NCI-H1930 (cell line): ENCODE measurements around the gene EXTL1.
A peak's percentile ranks its signal among the peaks of the same experiment; 100 is the strongest.

Source experiments
- DNase-seq, 2 experiments: peaks; one replicate each; lab custom pipeline; 2025; lab: John Stamatoyannopoulos, UW

Gene EXTL1

DNA sequence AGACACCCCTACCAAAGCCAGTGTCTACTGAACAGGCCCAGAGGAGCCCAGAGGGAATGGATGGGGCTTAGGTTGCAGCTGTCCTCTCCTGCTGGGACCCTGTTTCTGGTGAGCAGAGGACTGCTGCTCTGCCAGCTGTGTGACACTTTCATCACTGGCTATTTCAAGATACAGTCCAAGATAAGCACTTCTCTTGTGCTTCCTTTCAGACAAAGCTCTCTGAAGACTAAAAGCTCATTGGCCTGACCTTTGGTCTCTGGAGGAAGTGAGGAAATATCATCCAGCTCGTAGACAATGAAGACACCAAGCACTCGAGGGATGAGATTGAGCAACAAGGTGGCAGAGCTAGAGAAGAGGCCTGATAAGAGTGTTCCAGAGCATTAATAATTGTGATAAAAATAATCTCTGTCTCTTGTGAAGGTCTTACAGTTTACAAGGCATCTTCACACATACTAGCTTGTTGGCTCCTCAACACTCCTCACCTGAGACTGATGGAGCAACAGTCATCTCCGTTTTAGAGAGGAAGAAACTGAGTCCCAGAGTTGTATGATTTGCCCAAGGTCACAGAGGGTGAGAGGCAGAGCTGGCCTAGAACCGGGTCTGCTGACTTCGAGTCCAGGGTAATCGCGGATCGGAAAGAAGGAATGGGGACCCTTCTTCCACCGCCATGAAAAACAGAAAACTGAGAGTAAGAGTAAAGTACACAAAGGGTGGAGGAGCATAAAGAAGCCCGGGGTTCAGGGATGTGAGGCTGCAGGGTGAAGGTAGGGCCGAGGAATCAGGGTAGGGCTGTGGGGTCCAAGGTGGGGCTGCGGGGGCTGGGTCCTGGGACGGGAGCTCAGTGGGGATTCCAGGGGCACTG, 24.4 kb upstream of the EXTL1 start:
- no peak for DNase-seq

DNA sequence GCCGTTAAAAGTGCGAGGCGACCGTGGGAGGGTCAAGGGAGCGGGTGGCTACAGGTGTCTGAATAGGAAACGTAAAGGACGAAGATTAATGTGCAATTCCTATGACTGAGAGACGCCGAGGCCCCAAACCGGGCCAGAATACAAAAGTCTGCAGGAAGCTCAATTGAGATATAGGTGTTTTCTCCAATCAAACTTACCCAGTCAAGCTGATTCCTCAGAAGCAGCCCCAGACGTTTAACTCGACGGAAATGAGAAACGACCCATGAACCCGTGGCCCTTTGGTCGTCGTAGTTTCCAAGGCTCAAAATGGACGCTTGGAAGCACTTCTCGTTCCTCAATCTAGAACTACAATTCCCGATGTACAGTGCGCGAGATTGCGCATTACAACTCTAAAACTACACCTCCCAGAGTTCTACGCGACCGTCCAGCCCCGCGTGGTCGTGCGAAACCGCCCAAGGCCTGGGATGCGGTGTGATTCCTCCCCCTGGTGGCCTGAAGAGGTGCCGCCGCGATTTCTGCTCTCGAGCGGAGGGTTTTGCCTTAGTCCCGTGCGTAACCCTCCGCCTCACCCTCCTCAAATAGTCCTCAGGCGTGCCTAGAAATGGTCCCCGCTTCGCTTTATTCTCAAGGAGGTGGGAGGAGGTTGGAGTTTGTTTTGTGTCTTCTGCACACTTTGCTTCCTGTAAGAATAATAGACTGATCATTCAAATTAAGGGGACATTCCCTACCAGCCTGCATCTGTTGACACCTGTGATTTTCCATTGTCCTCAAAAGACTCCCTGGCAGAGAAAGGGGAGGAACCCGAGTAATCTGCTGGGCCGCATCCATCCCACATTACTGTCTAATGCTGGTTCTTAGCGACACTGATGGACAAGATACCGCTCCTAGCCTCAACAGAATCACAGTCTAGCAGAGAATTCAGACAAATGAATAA, 23.5 kb upstream of the EXTL1 start, which contains the start of gene PAFAH2:
PAFAH2 (minus strand) TSS at position 236 of the 934 bp plus-strand sequence. CDS start 7,247 bp downstream, outside the sequence.
- DNase-seq: peak; percentile 97 to 99

DNA sequence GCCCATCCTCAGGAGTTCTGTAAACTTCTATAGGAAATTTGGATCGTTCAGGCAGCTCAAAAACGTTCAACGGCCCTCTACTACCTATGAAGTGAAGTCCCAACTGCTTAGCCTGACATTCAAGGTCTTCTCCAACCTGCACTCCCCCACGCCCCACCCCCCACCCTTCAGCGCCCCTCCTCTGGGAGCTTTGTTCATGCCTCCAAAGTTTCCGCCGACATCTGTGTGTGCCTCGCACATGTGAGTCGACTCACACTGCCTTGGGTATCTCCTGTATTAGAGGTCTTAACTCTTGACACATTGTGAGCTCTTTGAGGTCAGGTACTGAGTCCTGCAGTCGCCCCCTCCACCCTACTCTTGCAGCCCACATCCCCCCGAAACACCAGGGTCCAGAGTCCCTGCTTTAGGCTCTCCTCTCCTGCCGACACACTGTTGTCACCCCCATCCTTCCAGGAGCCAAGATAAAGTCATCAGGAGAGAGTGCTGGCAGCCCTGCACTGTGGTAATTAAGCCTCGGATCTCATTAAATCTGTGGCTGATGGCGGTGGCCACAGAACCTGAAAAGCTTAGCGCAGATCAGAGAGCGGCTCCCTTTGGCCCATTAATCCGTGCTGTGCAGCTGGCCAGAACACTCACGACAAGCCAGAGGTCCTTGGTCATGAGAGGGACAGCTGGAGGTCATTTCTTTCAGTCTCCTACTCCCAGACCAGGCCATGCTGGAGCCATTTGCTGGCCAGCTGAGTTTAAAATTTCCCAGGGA, 22.4 kb upstream of the EXTL1 start:
- no peak for DNase-seq

DNA sequence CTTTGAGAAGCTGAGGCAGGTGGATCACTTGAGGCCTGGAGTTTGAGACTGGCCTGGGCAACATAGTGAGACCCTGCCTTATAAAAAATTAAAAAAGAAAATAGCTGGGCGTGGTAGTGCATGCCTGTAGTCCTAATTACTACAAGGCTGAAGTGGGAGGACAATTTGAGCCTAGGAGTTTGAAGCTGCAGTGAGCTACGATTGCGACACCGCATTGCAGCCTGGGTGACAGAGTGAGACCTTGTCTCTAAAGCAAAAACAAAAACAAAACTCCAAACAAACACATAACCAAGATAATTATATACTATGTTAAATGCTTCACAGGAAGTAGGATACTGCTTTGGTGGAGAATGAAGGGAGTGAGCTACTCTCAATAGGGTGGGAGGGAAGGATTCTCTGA, 18.3 kb upstream of the EXTL1 start:
- DNase-seq: no peak

DNA sequence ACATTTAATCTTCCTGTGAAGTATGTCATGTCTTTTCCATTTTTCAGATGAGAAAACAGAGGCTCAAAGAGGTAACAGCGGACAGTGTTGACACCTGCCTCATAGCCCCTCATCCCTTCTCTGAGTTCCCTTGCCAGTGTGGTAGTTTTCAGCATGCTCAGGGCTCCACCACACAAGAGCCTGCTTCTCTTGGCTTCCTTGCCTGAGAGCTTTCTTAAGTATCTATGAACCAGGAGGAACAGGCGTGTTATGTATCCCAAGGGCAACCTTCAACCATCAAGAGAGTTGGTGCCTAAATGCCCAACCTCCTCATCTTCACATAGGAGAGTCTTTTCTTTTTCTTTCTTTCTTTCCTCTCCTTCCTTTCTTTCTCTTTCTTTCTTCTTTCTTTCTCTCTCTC, 17.8 kb upstream of the EXTL1 start:
- DNase-seq: no peak

DNA sequence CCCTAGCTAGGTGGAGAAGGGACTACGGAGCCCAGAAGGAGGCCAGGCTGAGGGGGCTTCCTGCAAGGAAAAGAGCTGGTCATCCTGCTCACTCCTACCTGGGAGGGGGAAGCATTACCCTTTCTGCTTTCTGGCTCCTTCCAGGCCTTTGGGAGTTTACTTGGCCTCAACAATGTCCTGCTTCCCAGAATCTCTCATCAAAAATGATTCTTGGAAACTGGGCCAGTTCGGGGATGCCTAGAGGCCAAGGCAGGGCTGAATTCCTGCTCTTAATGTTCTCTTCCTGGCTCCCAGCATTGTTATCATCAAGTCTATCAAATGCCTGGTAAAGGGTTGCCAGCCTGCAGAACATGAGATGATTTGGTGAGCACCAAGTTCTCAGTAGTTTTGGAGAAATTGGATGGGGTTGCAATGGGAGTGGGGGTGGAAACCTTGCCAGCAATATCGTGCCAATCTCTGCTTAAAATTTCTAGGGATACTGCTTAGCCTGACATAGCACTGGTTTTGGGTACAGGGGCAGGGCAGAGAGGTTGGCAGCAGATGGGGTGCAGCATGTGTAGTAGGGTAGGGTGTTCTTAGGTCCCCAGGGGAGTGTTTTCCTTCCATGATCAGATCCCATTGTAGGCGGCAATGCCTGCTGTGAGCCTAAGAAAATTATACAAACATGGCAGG, 16.0 kb upstream of the EXTL1 start:
- no peak for DNase-seq

DNA sequence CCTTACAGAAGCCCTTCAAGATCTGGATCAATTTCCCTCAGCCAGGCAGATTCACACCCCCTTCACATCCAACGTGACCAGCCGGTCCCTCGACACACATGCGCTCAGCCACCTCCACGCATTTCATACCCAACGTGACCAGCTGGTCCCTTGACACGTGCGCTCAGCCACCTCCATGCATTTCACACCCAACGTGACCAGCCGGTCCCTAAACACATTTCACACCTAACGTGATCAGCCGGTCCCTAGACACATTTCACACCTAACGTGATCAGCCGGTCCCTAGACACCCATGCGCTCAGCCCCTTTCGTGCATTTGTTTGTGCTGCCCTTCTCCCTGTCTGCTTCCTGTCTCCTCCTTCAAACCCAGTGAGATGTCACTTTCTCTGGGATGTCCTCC, 14.9 kb upstream of the EXTL1 start:
- no peak for DNase-seq

DNA sequence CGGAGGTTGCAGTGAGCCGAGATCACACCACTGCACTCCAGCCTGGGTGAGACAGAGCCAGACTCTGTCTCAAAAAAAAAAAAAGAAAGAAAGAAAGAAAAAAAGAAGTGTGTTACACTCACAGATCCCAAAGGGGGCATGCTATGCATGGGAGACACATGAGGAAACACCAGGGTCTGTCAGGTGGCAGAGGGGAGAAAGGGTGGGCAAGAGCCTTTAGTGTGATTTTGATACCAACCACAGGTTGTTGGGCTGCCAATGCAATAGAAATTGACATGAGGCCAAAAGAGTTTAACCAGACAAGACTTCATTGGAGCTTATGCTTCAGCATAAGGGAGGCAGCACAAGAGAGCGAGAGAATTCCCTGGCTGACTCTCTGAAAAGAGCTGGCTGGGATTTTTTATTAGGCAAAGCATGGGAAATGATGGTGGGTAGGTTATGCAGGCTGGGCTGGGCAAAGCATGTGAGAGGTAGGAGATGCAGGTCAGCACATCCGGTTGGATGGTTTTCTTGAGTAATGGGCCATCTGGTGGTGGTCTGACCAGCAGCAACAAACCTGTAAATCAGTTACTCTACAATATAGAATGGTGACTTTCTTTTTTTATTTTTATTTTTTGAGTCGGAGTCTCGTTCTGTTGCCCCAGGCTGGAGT, 11.7 kb upstream of the EXTL1 start:
- no peak for DNase-seq

DNA sequence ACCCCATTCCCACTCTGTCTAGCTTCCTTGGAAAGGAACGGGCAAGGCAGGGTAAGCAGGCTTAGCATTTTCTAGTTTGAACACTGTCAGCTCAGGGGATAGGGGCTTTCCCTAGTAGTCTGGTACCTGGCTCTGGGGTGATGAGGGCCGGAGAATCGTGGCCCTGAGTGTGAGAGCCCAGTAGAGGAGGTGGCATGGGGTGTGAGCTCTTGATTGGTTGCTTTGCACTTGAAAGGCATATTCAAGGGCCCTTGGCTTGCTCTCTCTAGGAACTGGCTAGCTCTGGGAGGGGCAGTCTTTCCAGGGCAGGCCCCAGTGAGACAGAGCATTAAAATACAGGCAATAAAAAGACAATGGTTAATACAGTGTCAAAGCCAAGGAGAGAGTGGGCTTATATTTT, 10.8 kb upstream of the EXTL1 start:
- no peak for DNase-seq

DNA sequence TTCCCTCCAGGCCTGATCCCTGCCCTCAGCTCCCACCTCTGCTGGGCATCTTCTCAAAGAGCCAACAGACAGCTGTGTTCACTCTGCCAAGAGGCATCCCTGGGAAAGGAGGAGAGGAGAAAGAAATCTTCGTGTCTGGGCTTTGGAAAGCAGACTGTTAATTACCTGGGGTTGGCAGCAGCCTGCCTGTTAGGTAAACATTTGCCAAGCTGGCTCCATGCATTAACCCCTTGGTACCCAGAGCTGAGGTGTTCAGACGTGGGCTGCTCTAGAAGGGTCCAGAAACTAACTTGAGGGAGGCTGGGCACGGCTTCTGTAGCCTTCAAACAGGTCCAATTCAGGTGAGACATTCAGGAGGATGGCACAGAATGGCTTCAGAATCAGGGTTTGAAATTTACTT, 8.7 kb upstream of the EXTL1 start:
- DNase-seq: no peak

DNA sequence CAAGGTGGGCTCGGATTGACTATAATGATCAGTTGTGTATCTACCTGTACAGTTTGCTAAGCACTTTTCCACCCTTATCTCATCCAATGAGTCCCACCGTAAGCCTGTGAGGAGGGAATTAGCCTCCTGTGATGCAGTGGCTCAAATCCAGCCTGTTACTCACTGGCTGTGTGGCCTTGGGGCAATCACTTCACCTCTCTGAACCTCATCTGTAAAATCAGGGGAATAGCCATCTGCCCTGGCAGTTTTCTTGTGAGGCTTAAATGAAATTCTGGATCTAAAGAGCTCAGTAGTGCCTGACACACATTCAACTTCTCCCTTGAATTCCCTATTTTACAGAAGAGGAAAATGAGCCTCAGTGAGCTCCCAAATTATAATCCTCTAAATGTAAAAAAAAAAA, 7.4 kb upstream of the EXTL1 start:
- DNase-seq: no peak

DNA sequence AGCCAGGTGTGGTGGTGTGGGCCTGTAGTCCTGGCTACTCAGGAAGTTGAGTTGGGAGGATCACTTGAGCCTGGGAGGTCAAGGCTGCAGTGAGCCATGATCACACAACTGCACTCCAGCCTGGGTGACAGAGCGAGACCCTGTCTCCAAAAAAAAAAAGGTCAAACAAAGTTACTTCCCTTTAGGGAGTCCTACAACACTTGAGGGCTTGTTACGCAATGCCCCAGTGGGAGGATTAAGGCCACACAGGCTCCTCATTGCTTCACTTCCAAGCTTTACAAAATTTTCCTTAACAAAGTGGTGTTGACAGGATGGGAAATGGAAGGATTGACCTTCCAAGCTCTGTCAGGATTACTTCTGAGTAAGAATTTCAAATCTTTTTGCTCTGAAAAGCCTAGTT, 6.2 kb upstream of the EXTL1 start:
- no peak for DNase-seq

DNA sequence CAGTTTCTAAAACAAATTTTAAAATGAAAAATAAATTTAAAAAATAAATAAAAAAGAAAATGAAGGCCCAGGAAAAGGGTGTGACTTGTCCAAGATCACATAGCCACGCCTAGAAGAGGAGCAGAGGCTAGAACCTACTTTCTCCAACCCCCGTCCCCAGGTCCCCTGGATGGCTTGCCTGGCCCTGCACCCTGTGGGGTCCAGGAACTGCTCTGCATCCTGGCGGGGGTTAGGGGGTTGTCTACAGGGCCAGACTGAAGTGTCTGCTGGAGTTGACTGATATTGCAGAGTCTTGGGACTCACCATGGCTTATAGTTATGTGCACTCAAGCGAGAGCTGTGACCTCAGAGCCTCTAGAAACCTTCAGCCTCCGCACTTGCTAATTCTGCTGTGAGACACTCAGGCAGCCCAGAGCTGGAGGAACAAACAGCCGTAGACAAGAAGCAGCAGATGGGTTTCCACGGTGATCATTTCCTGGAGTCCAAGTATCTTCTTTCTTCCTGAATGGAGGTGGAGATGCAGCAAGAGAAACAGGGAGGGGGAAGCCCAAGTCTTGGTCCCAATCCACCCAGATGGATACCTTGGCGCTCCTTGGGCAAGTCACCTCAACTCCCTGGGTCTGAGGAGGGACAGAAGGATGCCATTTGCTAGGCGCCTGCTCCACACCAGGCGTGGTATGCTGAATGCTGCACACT, 5.2 kb upstream of the EXTL1 start:
- DNase-seq: no peak

DNA sequence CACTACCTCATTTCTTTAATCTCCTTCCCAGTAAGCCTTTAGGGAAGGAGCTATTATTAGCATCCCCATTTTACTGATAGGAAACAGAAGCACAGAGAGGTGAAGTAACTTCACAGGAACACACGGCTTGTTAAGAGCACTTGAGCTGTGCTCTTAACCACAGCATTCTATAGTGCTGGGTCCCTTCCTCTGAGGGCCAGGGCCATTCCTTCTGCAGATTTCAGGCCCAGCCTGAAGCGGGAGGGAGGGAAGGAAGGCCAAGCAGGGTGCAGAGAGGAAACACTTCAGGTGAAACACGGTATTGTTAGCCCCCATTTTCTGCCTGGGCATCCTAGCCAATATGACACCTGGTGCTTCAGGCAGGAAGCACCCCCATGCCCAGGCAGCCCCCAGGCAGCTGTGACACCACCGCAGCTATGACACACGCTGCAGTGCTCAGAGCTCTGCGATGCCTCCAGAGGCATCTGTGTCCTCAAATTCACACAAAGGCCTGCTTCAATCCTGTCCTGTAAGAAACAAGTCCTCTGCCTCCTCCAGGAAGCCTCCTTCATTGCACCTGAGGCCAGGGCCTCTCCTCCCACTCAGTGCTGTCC, 4.5 kb upstream of the EXTL1 start:
- DNase-seq: no peak

DNA sequence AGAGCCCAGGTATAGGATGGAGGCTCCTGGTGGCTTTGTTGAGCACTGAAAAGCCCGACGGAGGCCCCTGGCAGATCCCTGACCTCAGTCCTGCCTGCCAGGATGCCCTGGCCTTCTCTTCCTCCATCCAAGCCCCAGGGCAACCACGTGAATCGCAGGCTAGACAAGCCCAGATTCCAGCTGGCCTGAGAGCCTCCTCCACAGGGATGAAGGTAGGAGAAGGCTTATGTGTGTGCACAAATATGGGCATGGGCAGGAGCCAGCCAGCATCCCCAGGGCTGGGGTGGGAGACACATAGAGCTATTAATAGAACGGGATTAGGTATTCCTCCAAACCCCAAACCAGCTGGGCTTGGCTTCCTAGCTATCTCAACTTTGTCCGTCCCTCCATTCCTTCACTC, 4.0 kb upstream of the EXTL1 start:
- DNase-seq: no peak

DNA sequence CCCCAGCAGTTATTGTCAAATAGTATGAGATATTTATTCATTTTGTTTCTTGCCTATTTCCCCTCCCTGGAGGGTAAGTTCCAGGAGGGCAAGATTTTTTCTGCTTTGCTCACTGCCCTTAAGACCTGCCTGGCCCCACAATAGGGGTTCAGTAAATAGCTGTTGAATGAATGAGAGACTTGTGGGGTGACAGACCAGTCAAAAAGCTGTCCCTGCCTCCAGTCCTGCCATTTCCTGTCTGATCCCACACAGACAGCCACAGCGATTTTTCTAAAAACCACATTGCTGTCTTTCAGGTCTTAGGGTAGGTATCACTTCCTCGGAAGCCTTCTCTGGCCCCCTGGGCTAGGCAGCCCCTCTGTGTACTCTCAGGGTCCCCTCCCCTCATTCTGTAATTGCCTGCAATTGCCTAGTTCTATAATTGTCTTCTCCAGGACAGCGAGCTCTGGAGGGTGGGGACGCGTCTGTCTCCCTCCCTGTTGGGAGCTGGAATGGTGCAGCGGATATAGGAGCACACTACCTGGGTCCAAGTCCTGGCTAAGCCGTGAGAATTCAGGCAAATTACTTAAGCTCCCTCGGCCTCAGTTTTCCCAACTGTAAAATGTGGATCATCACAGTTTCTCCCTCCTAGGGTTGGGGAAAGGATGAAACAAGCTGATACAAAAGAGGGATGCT, 1.8 kb upstream of the EXTL1 start:
- DNase-seq: no peak

DNA sequence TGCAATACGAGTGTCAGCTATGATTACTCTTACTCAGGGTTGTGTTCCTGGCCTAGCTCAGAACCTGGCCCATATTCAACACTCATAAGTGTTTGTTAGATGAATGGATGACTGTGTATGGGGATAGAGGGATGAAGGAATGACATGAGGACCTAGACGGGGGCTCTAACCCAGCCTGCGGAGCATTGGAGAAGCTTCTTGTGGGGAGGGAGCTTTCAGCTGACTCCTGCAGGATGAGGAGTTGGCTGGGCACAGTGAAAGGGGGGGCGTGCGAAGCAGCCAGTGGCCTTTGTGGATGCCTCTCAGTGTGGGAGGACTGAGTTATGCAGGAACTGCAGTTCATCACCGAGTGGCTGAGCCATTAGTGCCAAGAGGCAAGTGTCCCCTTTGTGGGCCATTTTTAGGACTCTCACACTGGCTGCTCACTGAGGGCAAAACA, 1.2 kb upstream of the EXTL1 start:
- DNase-seq: no peak

DNA sequence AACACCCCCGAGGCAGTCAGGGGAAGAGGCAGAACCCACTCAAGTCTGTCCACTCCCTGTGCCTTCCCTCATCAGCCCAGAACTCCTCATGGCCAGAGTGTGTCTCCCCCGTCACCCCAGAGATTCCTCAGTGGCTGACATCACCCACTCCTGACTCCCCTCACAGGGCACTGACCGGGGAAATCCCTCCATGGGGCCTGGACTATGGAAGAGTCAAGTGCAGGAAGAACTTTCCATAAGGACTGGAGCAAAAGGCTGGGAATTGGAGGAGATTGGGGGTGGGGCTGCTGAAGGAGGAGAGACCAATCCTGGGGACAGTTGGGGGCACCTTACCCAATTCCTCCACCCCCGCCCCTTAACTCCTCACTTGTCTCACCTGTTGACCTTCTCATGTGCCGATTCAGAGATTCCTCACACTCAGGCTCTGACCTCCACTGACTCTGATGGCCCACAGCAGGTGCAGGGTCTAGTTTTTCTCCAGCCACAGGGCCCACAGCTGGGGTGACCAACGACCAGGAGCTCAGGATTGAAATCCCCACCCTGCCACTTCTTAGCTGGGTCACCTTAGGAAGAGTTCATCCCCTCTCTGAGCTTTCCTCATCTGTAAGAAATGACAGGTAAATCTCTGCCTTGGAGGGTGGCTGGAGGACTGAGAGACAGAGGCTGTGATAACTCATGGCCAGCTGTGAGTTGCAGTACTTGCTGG, 481 bp upstream of the EXTL1 start:
- DNase-seq: no peak

DNA sequence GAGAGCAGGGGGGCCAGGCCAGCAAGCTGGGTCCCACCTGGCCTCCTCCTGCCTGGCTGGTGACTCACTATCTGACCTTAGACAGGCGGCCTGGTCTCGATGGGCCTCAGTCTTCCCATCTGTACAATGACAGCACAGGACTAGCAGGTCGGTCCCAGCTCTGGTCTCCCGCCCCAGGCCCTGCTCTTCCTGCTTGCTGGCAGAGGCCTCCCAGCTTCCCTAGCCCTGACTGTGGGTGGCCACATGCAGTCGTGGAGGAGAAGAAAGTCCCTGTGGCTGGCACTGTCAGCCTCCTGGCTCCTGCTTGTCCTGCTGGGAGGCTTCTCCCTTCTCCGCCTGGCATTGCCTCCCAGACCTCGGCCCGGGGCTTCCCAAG, 817 bp downstream of the EXTL1 start:
- DNase-seq: no peak
